ENCODE results near the gene PTPRC. TPM values are rescaled to one million over a fixed set of nuclear protein-coding genes. Genes with fewer than 3 reads are reported as not detected.

PTPRC gene
- total RNA-seq, 1 experiment from 2014 or later = not detected

DNA sequence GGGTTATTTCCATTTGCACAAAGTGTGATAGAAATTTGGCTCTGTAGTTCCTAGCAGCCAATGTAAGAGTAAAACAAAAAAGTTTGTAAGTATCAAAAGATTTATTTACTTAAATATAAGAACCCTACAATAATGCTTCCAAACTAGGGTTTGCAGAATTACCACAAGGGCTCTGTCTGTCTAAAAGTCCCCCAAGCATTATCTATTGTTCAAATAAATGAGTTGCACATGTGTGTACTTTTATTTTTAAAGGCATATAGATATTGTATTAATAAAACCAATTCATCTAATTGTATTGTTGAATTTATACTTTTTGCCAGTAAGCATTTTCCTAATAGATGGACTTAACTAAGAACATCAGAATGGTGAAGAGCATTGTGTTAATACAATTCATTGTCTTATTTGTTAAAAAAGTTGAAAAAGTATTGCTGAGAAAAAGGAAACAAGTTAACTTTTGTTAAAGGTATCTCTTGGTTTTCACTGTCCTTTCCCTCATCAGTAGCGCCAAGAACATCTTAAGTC is 863 bp upstream of the PTPRC start:
- intact Hi-C loops (cut with micrococcal nuclease; ENCODE audit: unreplicated experiment) = no loop called here
- Histone ChIP-seq H3K4me3 (ENCODE audit: low read depth, low read length, poor library complexity, severe bottlenecking) (no peak overlapping the region), H3K27me3 (replicated peaks; ENCODE audit: insufficient read depth, low read depth, low read length, poor library complexity) (no peaks in the 10 kb centered on the region), H3K4me1 (ENCODE audit: insufficient read depth, low read length, poor library complexity, severe bottlenecking) (peaks cover 5% of the 10 kb centered on the region), H3K36me3 (ENCODE audit: insufficient read depth, low read length, poor library complexity, severe bottlenecking) (no peaks in the 10 kb centered on the region), H3K9me3 (ENCODE audit: low read depth, low read length, poor library complexity, severe bottlenecking) (no peaks in the 10 kb centered on the region), H3K27ac (ENCODE audit: low read depth, low read length, poor library complexity, severe bottlenecking) (no peak overlapping the region)
- CTCF ChIA-PET = no interaction called here
- BruUV-seq (replicated peaks) = no TSS peak
- TF ChIP-seq EZH2 (IDR thresholded peaks at IDR 0.05; ENCODE audit: borderline replicate concordance, low read depth, low read length, poor library complexity, severe bottlenecking) = no peak
- TF ChIP-seq, protein P1, sequence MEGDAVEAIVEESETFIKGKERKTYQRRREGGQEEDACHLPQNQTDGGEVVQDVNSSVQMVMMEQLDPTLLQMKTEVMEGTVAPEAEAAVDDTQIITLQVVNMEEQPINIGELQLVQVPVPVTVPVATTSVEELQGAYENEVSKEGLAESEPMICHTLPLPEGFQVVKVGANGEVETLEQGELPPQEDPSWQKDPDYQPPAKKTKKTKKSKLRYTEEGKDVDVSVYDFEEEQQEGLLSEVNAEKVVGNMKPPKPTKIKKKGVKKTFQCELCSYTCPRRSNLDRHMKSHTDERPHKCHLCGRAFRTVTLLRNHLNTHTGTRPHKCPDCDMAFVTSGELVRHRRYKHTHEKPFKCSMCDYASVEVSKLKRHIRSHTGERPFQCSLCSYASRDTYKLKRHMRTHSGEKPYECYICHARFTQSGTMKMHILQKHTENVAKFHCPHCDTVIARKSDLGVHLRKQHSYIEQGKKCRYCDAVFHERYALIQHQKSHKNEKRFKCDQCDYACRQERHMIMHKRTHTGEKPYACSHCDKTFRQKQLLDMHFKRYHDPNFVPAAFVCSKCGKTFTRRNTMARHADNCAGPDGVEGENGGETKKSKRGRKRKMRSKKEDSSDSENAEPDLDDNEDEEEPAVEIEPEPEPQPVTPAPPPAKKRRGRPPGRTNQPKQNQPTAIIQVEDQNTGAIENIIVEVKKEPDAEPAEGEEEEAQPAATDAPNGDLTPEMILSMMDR (conservative IDR thresholded peaks at IDR 0.05; ENCODE audit: low read depth, low read length) = no peak
- POLR2A ChIA-PET (ENCODE audit: low non-redundant PET) = no interaction called here
- DNase-seq (ENCODE audit: low spot score) = no peak

DNA sequence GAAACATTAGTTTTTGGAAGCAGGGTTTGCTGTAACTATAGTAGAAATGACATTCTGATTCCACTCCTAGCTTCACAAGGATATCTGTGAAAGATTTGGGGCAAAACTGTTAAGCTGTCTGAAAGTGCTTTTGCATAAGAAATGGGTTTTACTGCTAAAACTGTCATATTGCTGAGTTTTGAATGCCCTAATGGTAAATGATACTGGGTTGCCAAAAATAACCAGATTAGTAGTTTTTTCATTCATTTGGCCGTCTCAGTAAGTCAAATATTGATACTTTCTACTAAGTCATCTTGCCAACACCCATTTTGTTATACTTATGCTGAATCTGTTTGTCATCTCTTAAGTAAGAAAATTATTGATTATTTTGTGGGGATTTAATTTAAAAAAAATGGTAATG is 399 bp upstream of the PTPRC start:
- BruUV-seq (replicated peaks) = no TSS peak
- Histone ChIP-seq H3K4me3 (ENCODE audit: low read depth, low read length, poor library complexity, severe bottlenecking) (no peak overlapping the region), H3K36me3 (ENCODE audit: insufficient read depth, low read length, poor library complexity, severe bottlenecking) (no peaks in the 10 kb centered on the region), H3K27ac (ENCODE audit: low read depth, low read length, poor library complexity, severe bottlenecking) (no peak overlapping the region), H3K4me1 (ENCODE audit: insufficient read depth, low read length, poor library complexity, severe bottlenecking) (peaks cover 5% of the 10 kb centered on the region), H3K27me3 (replicated peaks; ENCODE audit: insufficient read depth, low read depth, low read length, poor library complexity) (no peaks in the 10 kb centered on the region), H3K9me3 (ENCODE audit: low read depth, low read length, poor library complexity, severe bottlenecking) (no peaks in the 10 kb centered on the region)
- DNase-seq (ENCODE audit: low spot score) = no peak
- ChIA-PET POLR2A (ENCODE audit: low non-redundant PET) (no interaction called here), CTCF (no interaction called here)
- intact Hi-C loops (cut with micrococcal nuclease; ENCODE audit: unreplicated experiment) = no loop called here
- TF ChIP-seq, protein P1 (conservative IDR thresholded peaks at IDR 0.05; ENCODE audit: low read depth, low read length) = no peak
- TF ChIP-seq EZH2 (IDR thresholded peaks at IDR 0.05; ENCODE audit: borderline replicate concordance, low read depth, low read length, poor library complexity, severe bottlenecking) = no peak

DNA sequence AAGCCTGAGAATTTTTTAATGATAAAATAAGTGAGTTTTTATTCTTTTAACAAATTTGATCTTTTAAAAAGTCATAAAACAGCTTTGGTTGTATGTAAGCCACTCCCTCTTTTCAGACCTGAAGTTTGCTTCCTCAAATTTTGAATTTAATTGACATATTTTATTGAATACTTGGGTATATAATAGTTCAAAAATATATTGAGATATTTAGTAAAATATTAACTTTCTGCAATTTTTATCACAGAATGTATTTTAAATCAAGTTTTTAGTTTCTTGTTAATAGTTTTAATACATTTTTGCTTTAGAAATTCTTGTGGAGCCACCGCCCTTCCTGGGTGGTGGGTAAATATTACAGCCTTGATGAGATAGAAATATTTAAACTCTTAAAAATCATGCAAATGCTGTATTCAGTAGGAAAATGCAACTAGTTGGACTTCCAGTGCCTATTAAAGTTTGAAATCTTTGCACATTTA is 867 bp downstream of the PTPRC start:
- TF ChIP-seq, protein P1 (conservative IDR thresholded peaks at IDR 0.05; ENCODE audit: low read depth, low read length) = no peak
- Histone ChIP-seq H3K27ac (ENCODE audit: low read depth, low read length, poor library complexity, severe bottlenecking) (no peak overlapping the region), H3K4me3 (ENCODE audit: low read depth, low read length, poor library complexity, severe bottlenecking) (no peak overlapping the region), H3K36me3 (ENCODE audit: insufficient read depth, low read length, poor library complexity, severe bottlenecking) (no peaks in the 10 kb centered on the region), H3K9me3 (ENCODE audit: low read depth, low read length, poor library complexity, severe bottlenecking) (no peaks in the 10 kb centered on the region), H3K27me3 (replicated peaks; ENCODE audit: insufficient read depth, low read depth, low read length, poor library complexity) (no peaks in the 10 kb centered on the region), H3K4me1 (ENCODE audit: insufficient read depth, low read length, poor library complexity, severe bottlenecking) (peaks cover 5% of the 10 kb centered on the region)
- ChIA-PET CTCF (no interaction called here), POLR2A (ENCODE audit: low non-redundant PET) (no interaction called here)
- no TSS peak for BruUV-seq (replicated peaks)
- DNase-seq (ENCODE audit: low spot score) = no peak
- intact Hi-C loops (cut with micrococcal nuclease; ENCODE audit: unreplicated experiment) = no loop called here

All from A673 (cell line).